ENCODE data around the gene TTYH3.

- TF ChIP-seq ZNF41 (CRISPR knock-in tag; conservative IDR thresholded peaks at IDR 0.05): no peak
- TF ChIP-seq NFIC (IDR thresholded peaks at IDR 0.05): no peak
- TF ChIP-seq CTCF (IDR thresholded peaks at IDR 0.05 in 2 of 3, conservative IDR thresholded peaks at IDR 0.05 in 1 of 3; ENCODE audit: insufficient read depth in 2 of 3, low read depth in 1 of 3, low read length in 3 of 3): no peak
- no peak for TF ChIP-seq NRF1 (conservative IDR thresholded peaks at IDR 0.05 in 1 of 2, IDR thresholded peaks at IDR 0.05 in 1 of 2)
- TF ChIP-seq NFE2L1 (tag; IDR thresholded peaks at IDR 0.05; ENCODE audit: borderline replicate concordance, low read depth): no peak
- no peak for TF ChIP-seq ZNF431 (CRISPR knock-in tag; IDR thresholded peaks at IDR 0.05)
- no peak for TF ChIP-seq ZNF57 (CRISPR knock-in tag; IDR thresholded peaks at IDR 0.05)
- TF ChIP-seq BCL6 (CRISPR knock-in tag; IDR thresholded peaks at IDR 0.05): no peak
- no peak for TF ChIP-seq ATF3 (IDR thresholded peaks at IDR 0.05)
- TF ChIP-seq ATF3 (CRISPR knock-in tag; conservative IDR thresholded peaks at IDR 0.05): no peak
- TF ChIP-seq SMARCC2 (IDR thresholded peaks at IDR 0.05; ENCODE audit: low read depth): no peak
- TF ChIP-seq HDAC2 (IDR thresholded peaks at IDR 0.05): no peak
These were observed 25.2 kb upstream of the TTYH3 start for GRCh38 chr7:2606539-2606936.
